Sigmoid colon (tissue), 4 donors: Measurements from ENCODE around the gene SUSD5.

ENCODE experiments used
- EP300 ChIP-seq, 4 donors: sonication (generic); formaldehyde crosslinking; IDR thresholded peaks; one replicate each; pipeline ENCODE4 v1.6.1; 2017; ENCODE audit warnings: antibody characterized with exemption in 4 of 4
- POLR2A ChIP-seq, 2 donors: fragments of 450-650 bp; IDR thresholded peaks; one replicate each; pipeline ENCODE4 v1.6.1; 2016; ENCODE audit warnings: antibody characterized with exemption in 2 of 2, mild to moderate bottlenecking in 2 of 2, moderate library complexity in 2 of 2
- TF ChIP-seq, protein P1 (sequence below), 4 experiments: fragments of 450-650 bp in 3 of 4; fragments of 200-600 bp in 1 of 4; IDR thresholded peaks; one replicate each; pipeline ENCODE4 v1.5.1; 2016 to 2019; ENCODE audit warnings: antibody characterized with exemption in 4 of 4, mild to moderate bottlenecking in 3 of 4, moderate library complexity in 2 of 4

DNA sequence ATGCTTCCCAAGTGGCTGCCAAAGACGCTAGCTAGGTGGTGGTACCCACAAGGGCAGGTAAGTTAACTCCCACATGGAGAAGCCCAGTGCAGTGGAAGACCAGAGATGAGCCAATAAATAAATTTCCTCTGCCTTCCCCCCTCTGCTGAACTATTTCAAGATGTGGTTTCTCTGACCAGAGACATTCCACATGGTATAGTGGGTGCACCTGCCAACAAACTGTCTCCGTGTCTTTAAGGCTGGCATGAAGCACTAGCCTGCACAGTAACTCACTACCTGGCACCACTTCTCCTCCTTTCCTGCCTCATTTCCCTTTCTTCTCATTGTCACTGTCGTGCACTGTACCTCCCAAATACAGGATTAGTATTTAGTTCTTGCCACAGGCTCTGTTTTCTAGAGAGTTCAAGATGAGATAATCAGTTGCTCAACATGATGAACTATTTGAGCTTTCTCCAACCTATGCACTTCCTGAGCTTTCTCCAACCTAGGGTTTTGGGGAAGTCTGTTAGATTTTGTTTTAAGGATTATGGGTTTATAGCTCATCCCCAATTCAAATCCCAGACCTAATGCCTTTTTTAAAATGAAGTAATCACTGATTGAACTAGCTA, 113.2 kb downstream of the SUSD5 start:
- TF ChIP-seq, protein P1, sequence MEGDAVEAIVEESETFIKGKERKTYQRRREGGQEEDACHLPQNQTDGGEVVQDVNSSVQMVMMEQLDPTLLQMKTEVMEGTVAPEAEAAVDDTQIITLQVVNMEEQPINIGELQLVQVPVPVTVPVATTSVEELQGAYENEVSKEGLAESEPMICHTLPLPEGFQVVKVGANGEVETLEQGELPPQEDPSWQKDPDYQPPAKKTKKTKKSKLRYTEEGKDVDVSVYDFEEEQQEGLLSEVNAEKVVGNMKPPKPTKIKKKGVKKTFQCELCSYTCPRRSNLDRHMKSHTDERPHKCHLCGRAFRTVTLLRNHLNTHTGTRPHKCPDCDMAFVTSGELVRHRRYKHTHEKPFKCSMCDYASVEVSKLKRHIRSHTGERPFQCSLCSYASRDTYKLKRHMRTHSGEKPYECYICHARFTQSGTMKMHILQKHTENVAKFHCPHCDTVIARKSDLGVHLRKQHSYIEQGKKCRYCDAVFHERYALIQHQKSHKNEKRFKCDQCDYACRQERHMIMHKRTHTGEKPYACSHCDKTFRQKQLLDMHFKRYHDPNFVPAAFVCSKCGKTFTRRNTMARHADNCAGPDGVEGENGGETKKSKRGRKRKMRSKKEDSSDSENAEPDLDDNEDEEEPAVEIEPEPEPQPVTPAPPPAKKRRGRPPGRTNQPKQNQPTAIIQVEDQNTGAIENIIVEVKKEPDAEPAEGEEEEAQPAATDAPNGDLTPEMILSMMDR (IDR thresholded peaks at IDR 0.05): no peak
- TF ChIP-seq POLR2A (IDR thresholded peaks at IDR 0.05): no peak
- no peak for TF ChIP-seq EP300 (IDR thresholded peaks at IDR 0.05)
